ENCODE measurements around the gene ATAD3B. TPM values are rescaled to one million over a fixed set of nuclear protein-coding genes. Genes with fewer than 3 reads are reported as not detected.

Gene ATAD3B
- total and polyA plus RNA-seq, 2 of the 13 experiments (the other 11 are each of a cell fraction or from before 2014, with no cell fraction given), result 9.6 to 31.1 TPM

DNA sequence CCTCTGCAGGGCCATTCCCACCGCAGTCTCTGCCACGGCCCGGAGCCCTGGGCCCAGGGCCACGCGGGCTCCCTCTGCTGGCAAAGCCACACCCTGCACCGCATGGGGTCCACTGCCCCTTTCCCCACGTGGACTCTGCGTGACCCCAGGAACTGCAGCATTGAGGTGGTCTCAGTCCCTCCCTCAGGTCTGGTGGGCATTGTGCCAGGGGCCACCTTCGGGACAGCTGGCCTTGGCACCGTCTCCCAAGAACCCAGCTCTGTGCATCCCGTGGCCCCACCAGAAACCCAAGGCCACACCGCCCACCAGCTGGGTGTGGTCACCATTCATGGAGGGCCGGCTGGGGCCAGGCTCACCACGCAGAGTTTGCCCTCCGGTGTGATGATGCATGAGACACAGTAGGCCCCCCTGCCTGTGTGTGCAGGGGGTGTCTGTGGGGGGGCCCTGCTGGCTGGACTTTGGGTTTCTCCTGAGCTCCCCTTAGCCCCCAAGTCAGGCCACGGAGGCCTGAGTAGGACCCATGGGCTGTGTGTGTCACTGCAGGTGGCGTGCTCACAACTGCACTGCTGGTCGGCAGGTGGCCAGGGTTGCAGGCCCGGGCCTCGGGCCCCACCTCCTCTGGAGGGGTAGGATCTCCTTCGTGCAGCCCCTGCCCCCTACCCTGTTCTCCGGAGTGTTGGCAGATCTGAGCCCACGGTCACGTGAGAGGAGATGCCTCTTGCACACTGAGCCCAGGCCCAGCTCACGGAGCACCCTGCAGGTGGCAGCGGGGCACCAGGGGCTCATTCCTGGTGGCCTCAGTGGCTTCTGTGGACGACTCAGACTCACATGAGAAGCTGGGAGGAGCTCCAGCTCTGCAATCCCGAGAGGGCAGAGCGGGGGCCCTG lies 30.3 kb upstream of the ATAD3B start (continued):
- TF ChIP-seq ZNF577 (CRISPR knock-in tag; IDR thresholded peaks at IDR 0.05; ENCODE audit: borderline replicate concordance, low read depth) (0 out of 2 replicates have a peak, but pooled peaks have one; percentile 65), ZBTB38 (CRISPR knock-in tag; IDR thresholded peaks at IDR 0.05) (0 out of 2 replicates have a peak, but pooled peaks have one; percentile 35), GABPA (IDR thresholded peaks at IDR 0.05; ENCODE audit: low read depth, low read length) (no peak), GABPA (CRISPR knock-in tag; IDR thresholded peaks at IDR 0.05; ENCODE audit: low read depth) (peak; percentile 38; the same call in 1 of the 2 replicates), ZNF264 (CRISPR knock-in tag; IDR thresholded peaks at IDR 0.05) (no peak), BORCS8-MEF2B (CRISPR knock-in tag; IDR thresholded peaks at IDR 0.05) (peak; percentile 78), DNMT3B (CRISPR knock-in tag; conservative IDR thresholded peaks at IDR 0.05) (0 out of 2 replicates have a peak, but pooled peaks have one; percentile 50), SOX5 (CRISPR knock-in tag; IDR thresholded peaks at IDR 0.05; ENCODE audit: borderline replicate concordance) (0 out of 2 replicates have a peak, but pooled peaks have one; percentile 11), ZNF776 (CRISPR knock-in tag; IDR thresholded peaks at IDR 0.05) (no peak), ZFP36L2 (CRISPR knock-in tag; IDR thresholded peaks at IDR 0.05) (no peak), CBX1 (IDR thresholded peaks at IDR 0.05; ENCODE audit: low read depth) (no peak), SRY (CRISPR knock-in tag; IDR thresholded peaks at IDR 0.05) (no peak), RFXAP (CRISPR knock-in tag; IDR thresholded peaks at IDR 0.05; ENCODE audit: borderline replicate concordance) (peak; percentile 76; the same call in 1 of the 2 replicates), ZFX (CRISPR knock-in tag; IDR thresholded peaks at IDR 0.05; ENCODE audit: low read depth) (peak; percentile 84), ZNF263 (CRISPR knock-in tag; IDR thresholded peaks at IDR 0.05) (peak; percentile 45; the same call in 1 of the 2 replicates), ISX (CRISPR knock-in tag; conservative IDR thresholded peaks at IDR 0.05) (no peak), BCL6 (CRISPR knock-in tag; IDR thresholded peaks at IDR 0.05) (peak; percentile 59), ZNF674 (CRISPR knock-in tag; IDR thresholded peaks at IDR 0.05; ENCODE audit: low read depth) (no peak), GATAD1 (CRISPR knock-in tag; IDR thresholded peaks at IDR 0.05) (peak; percentile 28), ZNF343 (CRISPR knock-in tag; IDR thresholded peaks at IDR 0.05) (peak; percentile 87), SOX6 (IDR thresholded peaks at IDR 0.05) (no peak), SOX6 (CRISPR knock-in tag; IDR thresholded peaks at IDR 0.05) (peak; percentile 70), ZNF496 (CRISPR knock-in tag; IDR thresholded peaks at IDR 0.05; ENCODE audit: insufficient replicate concordance) (no peak), MYC (CRISPR knock-in tag; IDR thresholded peaks at IDR 0.05; ENCODE audit: borderline replicate concordance) (peak; percentile 95)
- TF ChIP-seq, protein P1, sequence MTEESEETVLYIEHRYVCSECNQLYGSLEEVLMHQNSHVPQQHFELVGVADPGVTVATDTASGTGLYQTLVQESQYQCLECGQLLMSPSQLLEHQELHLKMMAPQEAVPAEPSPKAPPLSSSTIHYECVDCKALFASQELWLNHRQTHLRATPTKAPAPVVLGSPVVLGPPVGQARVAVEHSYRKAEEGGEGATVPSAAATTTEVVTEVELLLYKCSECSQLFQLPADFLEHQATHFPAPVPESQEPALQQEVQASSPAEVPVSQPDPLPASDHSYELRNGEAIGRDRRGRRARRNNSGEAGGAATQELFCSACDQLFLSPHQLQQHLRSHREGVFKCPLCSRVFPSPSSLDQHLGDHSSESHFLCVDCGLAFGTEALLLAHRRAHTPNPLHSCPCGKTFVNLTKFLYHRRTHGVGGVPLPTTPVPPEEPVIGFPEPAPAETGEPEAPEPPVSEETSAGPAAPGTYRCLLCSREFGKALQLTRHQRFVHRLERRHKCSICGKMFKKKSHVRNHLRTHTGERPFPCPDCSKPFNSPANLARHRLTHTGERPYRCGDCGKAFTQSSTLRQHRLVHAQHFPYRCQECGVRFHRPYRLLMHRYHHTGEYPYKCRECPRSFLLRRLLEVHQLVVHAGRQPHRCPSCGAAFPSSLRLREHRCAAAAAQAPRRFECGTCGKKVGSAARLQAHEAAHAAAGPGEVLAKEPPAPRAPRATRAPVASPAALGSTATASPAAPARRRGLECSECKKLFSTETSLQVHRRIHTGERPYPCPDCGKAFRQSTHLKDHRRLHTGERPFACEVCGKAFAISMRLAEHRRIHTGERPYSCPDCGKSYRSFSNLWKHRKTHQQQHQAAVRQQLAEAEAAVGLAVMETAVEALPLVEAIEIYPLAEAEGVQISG (CRISPR knock-in tag; IDR thresholded peaks at IDR 0.05), result peak; percentile 58; the same call in 1 of the 2 replicates
- TF ChIP-seq, protein P2, sequence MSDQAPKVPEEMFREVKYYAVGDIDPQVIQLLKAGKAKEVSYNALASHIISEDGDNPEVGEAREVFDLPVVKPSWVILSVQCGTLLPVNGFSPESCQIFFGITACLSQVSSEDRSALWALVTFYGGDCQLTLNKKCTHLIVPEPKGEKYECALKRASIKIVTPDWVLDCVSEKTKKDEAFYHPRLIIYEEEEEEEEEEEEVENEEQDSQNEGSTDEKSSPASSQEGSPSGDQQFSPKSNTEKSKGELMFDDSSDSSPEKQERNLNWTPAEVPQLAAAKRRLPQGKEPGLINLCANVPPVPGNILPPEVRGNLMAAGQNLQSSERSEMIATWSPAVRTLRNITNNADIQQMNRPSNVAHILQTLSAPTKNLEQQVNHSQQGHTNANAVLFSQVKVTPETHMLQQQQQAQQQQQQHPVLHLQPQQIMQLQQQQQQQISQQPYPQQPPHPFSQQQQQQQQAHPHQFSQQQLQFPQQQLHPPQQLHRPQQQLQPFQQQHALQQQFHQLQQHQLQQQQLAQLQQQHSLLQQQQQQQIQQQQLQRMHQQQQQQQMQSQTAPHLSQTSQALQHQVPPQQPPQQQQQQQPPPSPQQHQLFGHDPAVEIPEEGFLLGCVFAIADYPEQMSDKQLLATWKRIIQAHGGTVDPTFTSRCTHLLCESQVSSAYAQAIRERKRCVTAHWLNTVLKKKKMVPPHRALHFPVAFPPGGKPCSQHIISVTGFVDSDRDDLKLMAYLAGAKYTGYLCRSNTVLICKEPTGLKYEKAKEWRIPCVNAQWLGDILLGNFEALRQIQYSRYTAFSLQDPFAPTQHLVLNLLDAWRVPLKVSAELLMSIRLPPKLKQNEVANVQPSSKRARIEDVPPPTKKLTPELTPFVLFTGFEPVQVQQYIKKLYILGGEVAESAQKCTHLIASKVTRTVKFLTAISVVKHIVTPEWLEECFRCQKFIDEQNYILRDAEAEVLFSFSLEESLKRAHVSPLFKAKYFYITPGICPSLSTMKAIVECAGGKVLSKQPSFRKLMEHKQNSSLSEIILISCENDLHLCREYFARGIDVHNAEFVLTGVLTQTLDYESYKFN (CRISPR knock-in tag; conservative IDR thresholded peaks at IDR 0.05), result peak; percentile 46
